ENCODE measurements around the gene HIPK4. TPM values are rescaled to one million over a fixed set of nuclear protein-coding genes. Genes with fewer than 3 reads are reported as not detected.

Gene HIPK4
- total and polyA plus RNA-seq, 2 experiments from 2014 or later: 0.21 to 0.52 TPM

- Histone ChIP-seq H3K27ac (ENCODE audit: low read depth) (0 out of 2 replicates have a peak overlapping the region, but pooled peaks have one; percentile 50), H3K9me2 (ENCODE audit: insufficient read depth) (no peaks in the 10 kb centered on the region), H3K36me3 (ENCODE audit: insufficient read depth) (no peaks in the 10 kb centered on the region; the same call in 1 of the 2 replicates), H3K4me2 (no peak overlapping the region), H3K79me2 (replicated peaks; ENCODE audit: insufficient read depth) (no peaks in the 10 kb centered on the region; the same call in 1 of the 2 replicates), H3K4me3 (no peak overlapping the region), H4K20me1 (replicated peaks; ENCODE audit: insufficient read depth) (0 out of 2 replicates have a peak, but pooled peaks cover 3% of the 10 kb centered on the region), H3F3A (replicated peaks; ENCODE audit: low read depth) (no peaks in the 10 kb centered on the region), H2AFZ (no peak overlapping the region), H3K4me1 (ENCODE audit: insufficient read depth) (no peaks in the 10 kb centered on the region), H3K27me3 (ENCODE audit: insufficient read depth) (no peaks in the 10 kb centered on the region)
- no peaks in the 10 kb centered on the region for H3K9me3 Mint-ChIP-seq
- H3K27ac Mint-ChIP-seq: no peak overlapping the region
- TF ChIP-seq POLR2AphosphoS5 (IDR thresholded peaks at IDR 0.05; ENCODE audit: low read depth) (no peak), STAT1 (IDR thresholded peaks at IDR 0.05; ENCODE audit: unreplicated experiment) (no peak)
- no peak for DNase-seq (ENCODE audit: low spot score)
- peaks cover 26% of the 10 kb centered on the region for H3K36me3 Mint-ChIP-seq (ENCODE audit: low read depth)
- no peaks in the 10 kb centered on the region for H3K4me1 Mint-ChIP-seq
- no peaks in the 10 kb centered on the region for H3K27me3 Mint-ChIP-seq (ENCODE audit: insufficient read depth, low read depth, poor library complexity)
- ATAC-seq: no peak
- no peak overlapping the region for H3K4me3 Mint-ChIP-seq
Measured at GRCh38 chr19:40337594-40337993, 52.4 kb downstream of the HIPK4 start.

DNA sequence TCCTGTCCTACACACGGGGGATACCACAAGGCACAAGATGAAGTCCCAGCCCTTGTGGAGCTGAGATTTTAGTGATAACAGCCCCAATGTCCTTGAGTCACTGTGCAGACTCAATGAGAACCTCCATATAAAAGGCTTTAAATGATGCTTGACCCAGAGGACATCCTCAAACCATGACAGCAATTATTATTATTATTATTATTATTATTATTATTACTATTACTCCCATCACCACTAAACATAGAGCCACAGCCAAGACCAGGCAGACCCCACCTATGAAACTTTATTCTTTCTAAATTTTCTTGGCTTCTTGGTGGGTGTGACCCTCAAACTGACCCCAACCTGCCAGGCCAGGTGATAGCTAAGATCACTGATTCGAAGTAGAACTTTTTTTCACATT is 52.9 kb downstream of the HIPK4 start:
- Mint-ChIP-seq H3K36me3 (ENCODE audit: low read depth) (peaks cover 27% of the 10 kb centered on the region), H3K4me3 (no peak overlapping the region), H3K27ac (no peak overlapping the region), H3K9me3 (no peaks in the 10 kb centered on the region), H3K4me1 (no peaks in the 10 kb centered on the region), H3K27me3 (ENCODE audit: insufficient read depth, low read depth, poor library complexity) (no peaks in the 10 kb centered on the region)
- Histone ChIP-seq H4K20me1 (replicated peaks; ENCODE audit: insufficient read depth) (no peaks in the 10 kb centered on the region), H3K36me3 (ENCODE audit: insufficient read depth) (no peaks in the 10 kb centered on the region; the same call in 1 of the 2 replicates), H3K4me2 (no peak overlapping the region), H3K4me1 (ENCODE audit: insufficient read depth) (no peaks in the 10 kb centered on the region), H3F3A (replicated peaks; ENCODE audit: low read depth) (no peaks in the 10 kb centered on the region), H3K4me3 (no peak overlapping the region), H3K9me2 (ENCODE audit: insufficient read depth) (no peaks in the 10 kb centered on the region), H3K27ac (ENCODE audit: low read depth) (no peak overlapping the region), H3K79me2 (replicated peaks; ENCODE audit: insufficient read depth) (no peaks in the 10 kb centered on the region; the same call in 1 of the 2 replicates), H3K27me3 (ENCODE audit: insufficient read depth) (no peaks in the 10 kb centered on the region), H2AFZ (no peak overlapping the region)
- TF ChIP-seq CREB1 (CRISPR knock-in tag; IDR thresholded peaks at IDR 0.05; ENCODE audit: low read depth): no peak
- ATAC-seq (no peak), DNase-seq (ENCODE audit: low spot score) (no peak)

GRCh38 chr19:40336601-40336900 is 53.4 kb downstream of the HIPK4 start:
- no peaks in the 10 kb centered on the region for H3K4me1 Mint-ChIP-seq
- no peaks in the 10 kb centered on the region for H3K4me1 ChIP-seq (ENCODE audit: insufficient read depth)
- H3K4me3 ChIP-seq: no peak overlapping the region
- no peaks in the 10 kb centered on the region; the same call in 1 of the 2 replicates for H3K36me3 ChIP-seq (ENCODE audit: insufficient read depth)
- no peak overlapping the region for H3K4me3 Mint-ChIP-seq
- peaks cover 29% of the 10 kb centered on the region for H3K36me3 Mint-ChIP-seq (ENCODE audit: low read depth)
- TF ChIP-seq ZNF114 (CRISPR knock-in tag; IDR thresholded peaks at IDR 0.05) (no peak), JUNB (IDR thresholded peaks at IDR 0.05; ENCODE audit: unreplicated experiment) (no peak), POLR2AphosphoS5 (IDR thresholded peaks at IDR 0.05; ENCODE audit: low read depth) (no peak), CREB1 (CRISPR knock-in tag; IDR thresholded peaks at IDR 0.05; ENCODE audit: low read depth) (no peak), EZH2 (IDR thresholded peaks at IDR 0.05; ENCODE audit: low read depth, unreplicated experiment) (no peak), EZH2phosphoT487 (IDR thresholded peaks at IDR 0.05; ENCODE audit: unreplicated experiment) (no peak), ZNF331 (CRISPR knock-in tag; IDR thresholded peaks at IDR 0.05; ENCODE audit: low read depth) (no peak)
- TF ChIP-seq, protein P1, sequence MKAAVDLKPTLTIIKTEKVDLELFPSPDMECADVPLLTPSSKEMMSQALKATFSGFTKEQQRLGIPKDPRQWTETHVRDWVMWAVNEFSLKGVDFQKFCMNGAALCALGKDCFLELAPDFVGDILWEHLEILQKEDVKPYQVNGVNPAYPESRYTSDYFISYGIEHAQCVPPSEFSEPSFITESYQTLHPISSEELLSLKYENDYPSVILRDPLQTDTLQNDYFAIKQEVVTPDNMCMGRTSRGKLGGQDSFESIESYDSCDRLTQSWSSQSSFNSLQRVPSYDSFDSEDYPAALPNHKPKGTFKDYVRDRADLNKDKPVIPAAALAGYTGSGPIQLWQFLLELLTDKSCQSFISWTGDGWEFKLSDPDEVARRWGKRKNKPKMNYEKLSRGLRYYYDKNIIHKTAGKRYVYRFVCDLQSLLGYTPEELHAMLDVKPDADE (IDR thresholded peaks at IDR 0.05): no peak
- TF ChIP-seq, protein P2, sequence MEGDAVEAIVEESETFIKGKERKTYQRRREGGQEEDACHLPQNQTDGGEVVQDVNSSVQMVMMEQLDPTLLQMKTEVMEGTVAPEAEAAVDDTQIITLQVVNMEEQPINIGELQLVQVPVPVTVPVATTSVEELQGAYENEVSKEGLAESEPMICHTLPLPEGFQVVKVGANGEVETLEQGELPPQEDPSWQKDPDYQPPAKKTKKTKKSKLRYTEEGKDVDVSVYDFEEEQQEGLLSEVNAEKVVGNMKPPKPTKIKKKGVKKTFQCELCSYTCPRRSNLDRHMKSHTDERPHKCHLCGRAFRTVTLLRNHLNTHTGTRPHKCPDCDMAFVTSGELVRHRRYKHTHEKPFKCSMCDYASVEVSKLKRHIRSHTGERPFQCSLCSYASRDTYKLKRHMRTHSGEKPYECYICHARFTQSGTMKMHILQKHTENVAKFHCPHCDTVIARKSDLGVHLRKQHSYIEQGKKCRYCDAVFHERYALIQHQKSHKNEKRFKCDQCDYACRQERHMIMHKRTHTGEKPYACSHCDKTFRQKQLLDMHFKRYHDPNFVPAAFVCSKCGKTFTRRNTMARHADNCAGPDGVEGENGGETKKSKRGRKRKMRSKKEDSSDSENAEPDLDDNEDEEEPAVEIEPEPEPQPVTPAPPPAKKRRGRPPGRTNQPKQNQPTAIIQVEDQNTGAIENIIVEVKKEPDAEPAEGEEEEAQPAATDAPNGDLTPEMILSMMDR (conservative IDR thresholded peaks at IDR 0.05; ENCODE audit: low read depth in 2 of 2): no peak
- no peaks in the 10 kb centered on the region for H3K79me2 ChIP-seq (replicated peaks; ENCODE audit: insufficient read depth)
- no peaks in the 10 kb centered on the region for H3K9me3 Mint-ChIP-seq
- H3K27me3 ChIP-seq (ENCODE audit: insufficient read depth): no peaks in the 10 kb centered on the region
- H3K4me2 ChIP-seq: no peak overlapping the region
- no peak overlapping the region for H3K27ac ChIP-seq (ENCODE audit: low read depth)
- ATAC-seq (no peak), DNase-seq (ENCODE audit: low spot score) (no peak)
- H3K27me3 Mint-ChIP-seq (ENCODE audit: insufficient read depth, low read depth, poor library complexity): no peaks in the 10 kb centered on the region
- no peak overlapping the region for H3K27ac Mint-ChIP-seq
- no peak overlapping the region for H2AFZ ChIP-seq
- H3F3A ChIP-seq (replicated peaks; ENCODE audit: low read depth): no peaks in the 10 kb centered on the region
- no peaks in the 10 kb centered on the region for H4K20me1 ChIP-seq (replicated peaks; ENCODE audit: insufficient read depth)
- no peaks in the 10 kb centered on the region for H3K9me2 ChIP-seq (ENCODE audit: insufficient read depth)
